Neural cell (in vitro differentiated cells): ENCODE measurements around the gene SMIM44. TPM values are rescaled to one million over a fixed set of nuclear protein-coding genes. Genes with fewer than 3 reads are reported as not detected.

Experiments used
- H2AFZ ChIP-seq: fragments of 200-600, 300-800 bp; sonication (generic), shearing (Covaris generic); 2 replicates; pipeline ENCODE4 v1.6.0; 2014; ENCODE audit warnings: low read depth, mild to moderate bottlenecking, antibody characterized with exemption, low read length, moderate library complexity
- H3F3A ChIP-seq: fragments of 200-600 bp; shearing (Covaris generic); 2 replicates; pipeline ENCODE4 v1.6.1; 2016; ENCODE audit warnings: mild to moderate bottlenecking, moderate library complexity, mixed read lengths, antibody characterized with exemption, low read length; ENCODE audit not compliant: insufficient read depth, poor library complexity, severe bottlenecking
- H3K27ac ChIP-seq: fragments of 200-600, 300-800 bp; sonication (generic), shearing (Covaris generic); 2 replicates; pipeline ENCODE4 v1.5.1; 2014; ENCODE audit warnings: mild to moderate bottlenecking, low read length, moderate library complexity
- H3K27me3 ChIP-seq: fragments of 300-800, 200-600 bp; sonication (generic), shearing (Covaris generic); 2 replicates; pipeline ENCODE4 v1.6.0; 2014; ENCODE audit warnings: mild to moderate bottlenecking, low read depth, low read length, moderate library complexity; ENCODE audit not compliant: insufficient read depth
- H3K36me3 ChIP-seq: fragments of 300-800, 200-600 bp; sonication (generic), shearing (Covaris generic); 2 replicates; pipeline ENCODE4 v1.5.1; 2014; ENCODE audit warnings: mild to moderate bottlenecking, antibody characterized with exemption, low read length, moderate library complexity; ENCODE audit not compliant: insufficient read depth
- H3K4me2 ChIP-seq: fragments of 300-800, 200-600 bp; sonication (generic), shearing (Covaris generic); 2 replicates; pipeline ENCODE4 v1.6.0; 2014; ENCODE audit warnings: mild to moderate bottlenecking, low read length
- H3K4me3 ChIP-seq: fragments of 300-800, 200-600 bp; sonication (generic), shearing (Covaris generic); 2 replicates; pipeline ENCODE4 v1.5.1; 2014; ENCODE audit warnings: mild to moderate bottlenecking, low read length, moderate library complexity
- H3K79me2 ChIP-seq: fragments of 200-600 bp; shearing (Covaris generic); replicated peaks from 2 replicates; pipeline ENCODE4 v1.6.0; 2014; ENCODE audit warnings: mild to moderate bottlenecking, low read length, moderate library complexity; ENCODE audit not compliant: insufficient read depth
- H3K9ac ChIP-seq: fragments of 300-800, 200-600 bp; sonication (generic), shearing (Covaris generic); 2 replicates; pipeline ENCODE4 v1.6.1; 2016; ENCODE audit warnings: mild to moderate bottlenecking, low read length, mixed read lengths
- H3K9me2 ChIP-seq: fragments of 200-600 bp; shearing (Covaris generic); 2 replicates; pipeline ENCODE4 v1.6.1; 2016; ENCODE audit warnings: mild to moderate bottlenecking, low read length, mixed read lengths; ENCODE audit not compliant: insufficient read depth
- H3K9me3 ChIP-seq: fragments of 200-600, 300-800 bp; sonication (generic), shearing (Covaris generic); 2 replicates; pipeline ENCODE4 v1.6.1; 2016; ENCODE audit warnings: mild to moderate bottlenecking, mixed run types, low read length, moderate library complexity, mixed read lengths
- H4K20me1 ChIP-seq: fragments of 200-600 bp; shearing (Covaris generic); 2 replicates; pipeline ENCODE4 v1.6.1; 2016; ENCODE audit warnings: mild to moderate bottlenecking, mixed run types; ENCODE audit not compliant: insufficient read depth
- CTCF ChIP-seq: fragments of 450-650 bp; IDR thresholded peaks from 2 replicates; pipeline ENCODE4 v1.5.1; 2014; ENCODE audit warnings: antibody characterized with exemption, mild to moderate bottlenecking, moderate library complexity; ENCODE audit not compliant: poor library complexity, severe bottlenecking
- EP300 ChIP-seq: fragments of 450-650 bp; conservative IDR thresholded peaks from 2 replicates; pipeline ENCODE4 v1.6.1; 2014; ENCODE audit warnings: antibody characterized with exemption, mild to moderate bottlenecking, moderate library complexity; ENCODE audit not compliant: poor library complexity, severe bottlenecking
- EZH2 ChIP-seq: fragments of 200-600, 300-800 bp; shearing (Covaris generic), sonication (generic); IDR thresholded peaks from 2 replicates; pipeline ENCODE4 v1.6.1; 2014; ENCODE audit warnings: antibody characterized with exemption, low read length, borderline replicate concordance, mild to moderate bottlenecking; ENCODE audit not compliant: insufficient read depth, poor library complexity, severe bottlenecking
- MXI1 ChIP-seq: fragments of 450-650 bp; conservative IDR thresholded peaks from 2 replicates; pipeline ENCODE4 v1.6.1; 2014; ENCODE audit warnings: antibody characterized with exemption, mild to moderate bottlenecking; ENCODE audit not compliant: poor library complexity, severe bottlenecking
- POLR2AphosphoS5 ChIP-seq: IDR thresholded peaks from 2 replicates; pipeline ENCODE4 v1.6.1; 2012
- RAD21 ChIP-seq: fragments of 450-650 bp; conservative IDR thresholded peaks from 2 replicates; pipeline ENCODE4 v1.6.1; 2014; ENCODE audit warnings: antibody characterized with exemption, mild to moderate bottlenecking, moderate library complexity
- SMC3 ChIP-seq: fragments of 450-650 bp; conservative IDR thresholded peaks from 2 replicates; pipeline ENCODE4 v1.6.1; 2014; ENCODE audit warnings: antibody characterized with exemption, mild to moderate bottlenecking, moderate library complexity; ENCODE audit not compliant: poor library complexity
- TAF1 ChIP-seq: IDR thresholded peaks from 2 replicates; pipeline ENCODE4 v1.6.1; 2012; ENCODE audit warnings: low read depth
- polyA plus RNA-seq: library from polyadenylated mRNA; depleted of rRNA; stranded (reverse); fragments of >200 nt; gene quantifications from 2 replicates; pipeline ENCODE4 v1.2.3, GENCODE V29; 2014
- TF ChIP-seq, protein P1 (sequence below): IDR thresholded peaks from 2 replicates; pipeline ENCODE4 v1.6.1; 2012; ENCODE audit warnings: borderline replicate concordance

The SMIM44 gene
- polyA plus RNA-seq, 1 donor from 2014 or later = not detected

GRCh38 chr19:3496392-3497273 lies 13.4 kb upstream of the SMIM44 start:
- Histone ChIP-seq H3K27me3 (no peaks in the 10 kb centered on the region), H3K9me2 (no peaks in the 10 kb centered on the region), H2AFZ (no peak overlapping the region), H3K4me2 (no peak overlapping the region), H3K9me3 (no peaks in the 10 kb centered on the region), H3K4me3 (no peak overlapping the region), H3F3A (no peaks in the 10 kb centered on the region), H4K20me1 (no peaks in the 10 kb centered on the region), H3K9ac (no peak overlapping the region), H3K27ac (no peak overlapping the region), H3K36me3 (no peaks in the 10 kb centered on the region), H3K79me2 (peaks cover 15% of the 10 kb centered on the region)
- TF ChIP-seq SMC3 = no peak
- TF ChIP-seq CTCF = no peak
- TF ChIP-seq RAD21 = no peak
- no peak for TF ChIP-seq EP300
- TF ChIP-seq EZH2 = no peak
- no peak for TF ChIP-seq MXI1
- TF ChIP-seq, protein P1, sequence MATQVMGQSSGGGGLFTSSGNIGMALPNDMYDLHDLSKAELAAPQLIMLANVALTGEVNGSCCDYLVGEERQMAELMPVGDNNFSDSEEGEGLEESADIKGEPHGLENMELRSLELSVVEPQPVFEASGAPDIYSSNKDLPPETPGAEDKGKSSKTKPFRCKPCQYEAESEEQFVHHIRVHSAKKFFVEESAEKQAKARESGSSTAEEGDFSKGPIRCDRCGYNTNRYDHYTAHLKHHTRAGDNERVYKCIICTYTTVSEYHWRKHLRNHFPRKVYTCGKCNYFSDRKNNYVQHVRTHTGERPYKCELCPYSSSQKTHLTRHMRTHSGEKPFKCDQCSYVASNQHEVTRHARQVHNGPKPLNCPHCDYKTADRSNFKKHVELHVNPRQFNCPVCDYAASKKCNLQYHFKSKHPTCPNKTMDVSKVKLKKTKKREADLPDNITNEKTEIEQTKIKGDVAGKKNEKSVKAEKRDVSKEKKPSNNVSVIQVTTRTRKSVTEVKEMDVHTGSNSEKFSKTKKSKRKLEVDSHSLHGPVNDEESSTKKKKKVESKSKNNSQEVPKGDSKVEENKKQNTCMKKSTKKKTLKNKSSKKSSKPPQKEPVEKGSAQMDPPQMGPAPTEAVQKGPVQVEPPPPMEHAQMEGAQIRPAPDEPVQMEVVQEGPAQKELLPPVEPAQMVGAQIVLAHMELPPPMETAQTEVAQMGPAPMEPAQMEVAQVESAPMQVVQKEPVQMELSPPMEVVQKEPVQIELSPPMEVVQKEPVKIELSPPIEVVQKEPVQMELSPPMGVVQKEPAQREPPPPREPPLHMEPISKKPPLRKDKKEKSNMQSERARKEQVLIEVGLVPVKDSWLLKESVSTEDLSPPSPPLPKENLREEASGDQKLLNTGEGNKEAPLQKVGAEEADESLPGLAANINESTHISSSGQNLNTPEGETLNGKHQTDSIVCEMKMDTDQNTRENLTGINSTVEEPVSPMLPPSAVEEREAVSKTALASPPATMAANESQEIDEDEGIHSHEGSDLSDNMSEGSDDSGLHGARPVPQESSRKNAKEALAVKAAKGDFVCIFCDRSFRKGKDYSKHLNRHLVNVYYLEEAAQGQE = no peak
- no peak for TF ChIP-seq POLR2AphosphoS5
- TF ChIP-seq TAF1 = no peak

DNA sequence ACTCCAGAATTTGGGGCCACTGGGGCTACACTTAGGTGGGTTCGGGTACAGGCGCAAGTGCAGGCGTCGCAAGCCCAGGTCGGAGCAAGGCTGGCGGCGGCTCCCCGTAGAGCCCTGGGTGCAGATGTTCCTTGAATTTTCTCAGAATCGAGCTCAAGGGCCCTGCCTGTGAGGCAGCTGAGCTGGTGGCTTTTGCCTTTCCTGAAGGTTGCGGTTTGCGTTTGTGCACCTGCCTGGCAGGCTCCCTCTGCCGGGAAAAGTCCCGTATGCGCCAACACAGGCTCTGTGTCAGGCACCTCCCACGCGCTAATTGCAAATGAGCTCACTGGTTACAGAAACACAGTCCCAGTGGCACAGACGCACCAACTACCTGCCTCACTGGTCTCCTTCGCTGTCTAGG lies 11.3 kb upstream of the SMIM44 start:
- Histone ChIP-seq H2AFZ (no peak overlapping the region), H3K9me2 (no peaks in the 10 kb centered on the region), H3K27ac (no peak overlapping the region), H3K9ac (no peak overlapping the region), H3K4me3 (no peak overlapping the region), H3K79me2 (peaks cover 8% of the 10 kb centered on the region), H3K36me3 (no peaks in the 10 kb centered on the region), H3K4me2 (no peak overlapping the region), H3F3A (no peaks in the 10 kb centered on the region), H3K9me3 (no peaks in the 10 kb centered on the region), H3K27me3 (no peaks in the 10 kb centered on the region), H4K20me1 (no peaks in the 10 kb centered on the region)
- TF ChIP-seq POLR2AphosphoS5 (no peak), SMC3 (no peak), EZH2 (no peak), TAF1 (no peak), CTCF (no peak), RAD21 (no peak), EP300 (no peak), MXI1 (no peak)
- TF ChIP-seq, protein P1 = no peak
